Measurements from ENCODE around the gene MB21D2.
A peak's percentile ranks its signal among the peaks of the same experiment; 100 is the strongest.

Gene MB21D2

DNA sequence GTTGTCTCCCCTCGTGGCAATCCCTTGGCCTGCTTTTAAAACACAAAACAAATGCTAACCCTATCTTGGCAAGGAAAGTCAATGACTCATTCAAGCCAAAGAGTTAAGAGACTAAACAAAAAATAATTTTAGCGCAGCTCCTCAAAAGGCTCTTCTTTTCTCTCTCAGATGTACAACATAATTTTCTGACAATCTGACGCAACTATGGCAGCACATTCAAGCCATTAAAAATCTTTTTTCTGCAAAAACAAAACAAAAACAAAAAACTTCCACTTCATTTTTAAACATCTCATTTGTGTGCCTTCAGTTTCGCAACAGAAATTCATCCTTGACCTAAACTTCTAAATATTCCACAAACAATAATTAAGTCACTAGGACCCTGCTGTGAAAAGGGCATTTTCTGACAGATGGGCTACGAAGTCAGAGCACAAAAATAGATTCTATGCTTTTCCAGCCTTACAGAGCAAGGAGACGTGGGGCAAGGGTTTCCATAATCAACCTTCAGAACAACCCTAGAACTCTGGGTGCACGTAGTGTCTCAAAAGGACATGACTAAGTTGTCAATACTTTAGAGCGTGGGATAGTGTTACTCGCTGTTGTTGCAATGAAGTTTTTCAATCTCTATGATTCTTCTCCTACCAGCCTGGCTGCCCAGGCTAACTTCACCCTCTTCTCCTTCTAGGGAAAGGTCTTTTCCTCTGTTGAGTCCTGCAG lies 84.3 kb downstream of the MB21D2 start:
- peak; percentile 57 for DNase-seq (ENCODE audit: low read depth)

DNA sequence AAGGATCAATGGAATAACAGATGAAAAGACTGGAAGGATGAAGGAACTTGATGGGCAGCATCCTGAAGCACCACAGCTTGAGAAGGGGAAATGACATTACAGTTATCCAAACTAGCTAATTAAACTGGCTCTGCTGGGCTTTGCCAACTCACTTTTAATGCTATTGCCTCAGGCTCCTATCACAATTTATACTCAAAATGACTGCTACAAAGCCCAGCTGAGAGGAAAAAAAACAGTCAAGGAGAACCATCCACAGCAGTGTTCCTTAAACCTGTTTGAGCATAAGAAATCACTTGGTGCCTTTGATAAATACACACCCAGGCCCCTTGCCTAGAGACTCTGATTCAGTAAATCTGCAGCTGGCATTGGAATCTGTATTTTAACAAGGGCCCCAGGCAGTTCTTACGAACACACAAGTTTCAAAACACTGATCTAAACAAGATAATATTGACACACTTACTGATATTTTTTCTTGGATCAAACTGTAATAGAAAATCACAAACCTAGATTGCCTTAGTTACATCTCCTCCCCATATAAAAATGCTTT lies 85.8 kb downstream of the MB21D2 start:
- no peak for DNase-seq (ENCODE audit: low read depth)

- DNase-seq (ENCODE audit: low read depth): peak; percentile 57
These were observed 86.5 kb downstream of the MB21D2 start for GRCh38 chr3:192831111-192831644.

DNA sequence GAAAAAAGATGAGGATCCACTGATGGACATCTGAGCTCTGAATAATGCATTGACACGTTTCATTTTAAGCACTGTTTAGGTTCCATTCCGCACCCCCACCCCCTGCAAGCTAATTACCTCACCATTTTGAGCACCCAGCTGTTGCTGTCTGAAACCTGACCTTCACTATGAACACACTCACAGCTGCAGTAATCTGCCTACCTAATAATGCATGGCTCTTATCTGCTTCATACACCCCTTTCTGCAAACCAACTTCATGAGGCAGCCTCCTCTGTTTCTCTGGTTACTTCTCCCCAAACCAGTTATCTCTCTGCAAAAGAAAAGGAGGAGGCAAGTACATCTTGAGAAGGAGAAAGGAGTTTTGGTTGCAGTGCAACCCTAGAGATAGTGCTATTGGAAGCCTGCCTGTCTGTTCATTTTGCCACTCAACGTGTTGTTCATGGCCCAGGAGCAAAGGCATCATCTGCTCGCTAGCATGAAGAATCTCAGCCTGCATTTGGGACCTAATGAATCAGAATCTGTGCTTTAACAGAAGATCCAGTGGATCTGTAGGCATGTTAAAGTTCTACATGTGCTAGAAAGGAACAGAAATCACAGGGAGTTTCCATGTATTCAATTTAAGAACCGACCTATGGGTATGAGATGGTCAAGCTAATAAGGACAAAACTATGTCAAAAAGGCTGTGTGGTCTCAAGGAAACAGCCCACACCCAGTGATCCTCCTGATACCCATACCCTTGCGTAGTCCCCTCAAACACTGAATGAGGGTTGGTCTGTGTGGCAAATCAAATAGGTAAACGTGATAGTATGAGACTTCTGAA lies 87.2 kb downstream of the MB21D2 start:
- no peak for DNase-seq (ENCODE audit: low read depth)

GRCh38 chr3:192827863-192828594 lies 89.6 kb downstream of the MB21D2 start:
- no peak for DNase-seq (ENCODE audit: low read depth)

GRCh38 chr3:192827208-192827607 lies 90.4 kb downstream of the MB21D2 start:
- DNase-seq (ENCODE audit: low read depth): no peak

- DNase-seq (ENCODE audit: low read depth): no peak
These were observed 91.2 kb downstream of the MB21D2 start for GRCh38 chr3:192826214-192827006.

DNA sequence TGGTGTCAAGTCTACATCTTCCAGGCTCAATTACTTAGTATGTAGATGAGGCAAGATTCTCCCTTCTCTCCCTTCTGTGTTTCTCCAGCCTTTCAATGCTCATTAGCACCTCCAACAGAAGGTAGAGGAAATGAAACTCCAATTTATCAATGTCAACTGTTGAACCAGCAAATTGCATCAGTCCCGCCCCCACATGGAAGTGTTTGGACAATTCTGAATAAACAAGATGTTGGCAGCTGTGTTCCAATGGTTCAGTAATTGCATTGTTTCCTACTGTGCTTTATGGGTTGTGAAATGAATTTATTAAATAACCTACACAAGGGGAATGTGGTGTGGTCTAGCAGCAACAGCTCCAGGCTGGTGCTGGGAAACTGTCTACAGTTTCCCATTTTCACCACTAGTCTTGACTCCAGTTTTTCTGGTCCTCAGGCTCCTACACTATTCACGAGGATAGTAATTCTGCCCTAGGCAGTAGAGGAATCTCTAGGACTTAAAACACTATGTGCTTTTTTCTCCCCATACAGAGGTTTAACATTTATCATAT lies 91.9 kb downstream of the MB21D2 start:
- no peak for DNase-seq (ENCODE audit: low read depth)

GRCh38 chr3:192825216-192825615 lies 92.4 kb downstream of the MB21D2 start:
- DNase-seq (ENCODE audit: low read depth): no peak

- no peak for DNase-seq (ENCODE audit: low read depth)
These were observed 93.3 kb downstream of the MB21D2 start for GRCh38 chr3:192824313-192824712.

DNA sequence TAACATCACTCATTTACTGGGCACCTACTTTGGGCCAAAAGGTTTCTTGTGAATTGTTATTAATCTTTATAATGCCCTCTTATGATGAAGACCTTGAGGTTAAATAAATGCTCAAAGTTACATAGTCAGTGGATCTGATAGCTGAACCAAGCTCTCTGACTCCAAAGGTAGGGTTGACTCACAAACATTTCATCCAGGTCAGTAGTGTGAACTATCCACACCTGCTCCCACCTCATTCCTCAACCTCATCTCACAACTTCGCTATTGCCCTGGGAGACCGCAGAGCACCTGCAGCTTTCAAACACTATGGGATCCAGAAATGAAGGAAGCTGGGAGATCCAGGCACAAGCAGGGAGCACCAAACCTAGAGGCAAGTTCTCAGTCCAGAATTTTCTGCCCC lies 96.5 kb downstream of the MB21D2 start:
- DNase-seq (ENCODE audit: low read depth): no peak

GRCh38 chr3:192820161-192820560 lies 97.5 kb downstream of the MB21D2 start:
- no peak for DNase-seq (ENCODE audit: low read depth)

GRCh38 chr3:192819001-192819569 lies 98.6 kb downstream of the MB21D2 start:
- DNase-seq (ENCODE audit: low read depth): peak; percentile 58

DNA sequence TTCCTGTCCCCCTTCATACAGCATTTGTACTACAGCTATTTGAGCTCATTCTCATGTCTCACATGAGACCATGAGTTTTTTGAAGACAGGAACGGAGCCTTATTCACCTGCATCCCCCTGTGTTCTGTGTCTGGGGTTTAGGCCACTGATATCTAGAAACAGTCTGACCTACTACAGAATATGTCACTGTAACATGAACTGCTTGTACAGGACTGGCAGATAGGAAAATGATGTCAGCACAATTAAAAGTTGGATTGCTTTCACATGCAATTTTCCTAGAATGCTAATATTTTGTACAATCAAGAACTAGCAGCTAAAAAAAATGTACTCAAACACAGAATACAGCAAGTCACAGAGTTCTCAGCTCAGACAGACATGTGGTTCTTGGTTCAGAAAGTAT lies 99.5 kb downstream of the MB21D2 start:
- DNase-seq (ENCODE audit: low read depth): no peak

- DNase-seq (ENCODE audit: low read depth): no peak
These were observed 100.2 kb downstream of the MB21D2 start for GRCh38 chr3:192817506-192817905.

DNA sequence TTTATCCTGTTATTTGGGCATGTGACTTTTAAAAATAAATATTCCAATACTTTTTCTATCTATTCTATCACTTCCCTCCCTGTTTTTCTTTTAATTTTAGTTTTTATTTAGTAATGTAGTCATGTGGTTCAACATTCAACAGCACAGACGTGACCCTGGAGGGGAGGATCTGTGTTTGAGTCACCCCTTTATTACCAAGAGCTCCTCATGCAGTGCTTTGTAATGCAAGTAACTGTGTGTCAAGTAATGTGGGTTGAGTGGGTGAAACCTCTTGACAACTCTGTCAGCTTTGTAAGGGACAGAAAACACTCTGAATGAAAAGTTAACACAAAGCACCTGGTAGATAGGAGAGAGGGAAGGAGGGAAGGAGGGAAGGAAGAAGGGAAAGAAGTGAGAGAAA lies 100.6 kb downstream of the MB21D2 start:
- DNase-seq (ENCODE audit: low read depth): peak; percentile 38

DNA sequence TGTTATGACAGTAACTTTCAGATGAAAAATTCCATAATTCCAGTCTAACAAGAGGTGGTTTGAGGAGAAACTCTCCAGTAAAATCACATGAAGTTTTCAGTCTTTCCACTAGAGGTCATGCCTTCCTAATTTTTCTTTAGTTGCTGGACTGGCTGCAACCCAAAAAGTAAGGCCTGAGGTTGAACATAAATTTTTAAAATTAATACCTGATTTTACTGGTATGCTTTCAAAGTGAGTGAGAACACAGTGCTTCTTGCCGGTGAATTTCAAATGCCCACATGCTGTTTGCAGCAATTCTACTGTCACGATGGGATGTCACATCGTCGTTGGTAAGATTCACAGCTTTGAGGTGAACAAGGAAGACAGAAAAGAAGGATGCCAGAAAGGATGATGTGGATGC lies 101.3 kb downstream of the MB21D2 start:
- peak; percentile 41 for DNase-seq (ENCODE audit: low read depth)

- no peak for DNase-seq (ENCODE audit: low read depth)
These were observed 104.8 kb downstream of the MB21D2 start for GRCh38 chr3:192812743-192813383.

DNA sequence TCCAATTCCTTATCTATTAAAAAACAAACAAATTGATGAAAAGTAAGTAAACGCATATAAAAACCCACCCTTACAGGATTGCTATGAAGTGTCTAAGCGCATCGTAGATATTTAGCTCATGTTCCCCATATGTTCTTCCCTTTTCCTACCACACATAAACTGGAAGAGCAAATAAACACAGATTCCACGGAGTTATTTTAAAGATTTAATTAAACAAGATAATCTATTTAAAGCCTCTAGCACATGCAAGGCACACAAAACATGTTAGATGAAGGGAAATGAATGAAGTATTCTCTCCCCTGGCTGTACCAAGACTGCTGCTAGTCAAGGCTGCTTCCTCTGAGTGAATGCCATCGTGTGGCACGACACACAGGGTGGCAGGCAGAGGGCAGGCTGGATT lies 111.9 kb downstream of the MB21D2 start:
- no peak for DNase-seq (ENCODE audit: low read depth)

DNA sequence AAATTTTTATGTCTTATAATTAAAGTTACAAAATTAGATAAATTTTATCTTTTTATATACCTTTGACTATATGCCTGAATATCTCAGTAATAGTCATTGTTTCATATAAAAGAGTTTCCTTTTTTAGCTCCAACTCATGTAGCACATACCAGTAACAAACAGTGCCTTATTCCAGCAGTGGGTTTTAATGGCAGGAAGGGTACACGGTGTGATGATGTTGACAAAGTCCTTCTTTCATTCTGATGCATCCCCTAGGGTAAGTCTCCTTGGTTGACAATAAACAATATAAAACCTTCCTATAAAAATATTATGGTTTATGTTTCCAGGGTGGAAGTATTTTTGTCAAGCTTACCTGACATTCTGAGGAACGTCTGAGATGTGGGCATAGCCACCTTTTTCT lies 113.2 kb downstream of the MB21D2 start:
- no peak for DNase-seq (ENCODE audit: low read depth)

Data from GM04504 (cell line).